GM12864 (cell line): Measurements from ENCODE around the gene CD109.
"Not testable (repeated sequence)": the region's sequence is repeated elsewhere in the genome, so short reads cannot be mapped to it uniquely, and the experiment has no call there.

Experiments used
- DNase-seq: peaks from one replicate; pipeline ENCODE4 v3.0.0-alpha.2; 2011; ENCODE audit warnings: low read depth
- H3K4me3 ChIP-seq: 2 replicates; pipeline ENCODE4 v1.5.1; 2011; ENCODE audit warnings: mild to moderate bottlenecking, low read depth, low read length, control low read depth
- TF ChIP-seq, protein P1 (sequence below): IDR thresholded peaks from 2 replicates; pipeline ENCODE4 v1.5.1; 2011; ENCODE audit warnings: low read depth, mild to moderate bottlenecking, moderate library complexity, low read length, control low read depth, inconsistent platforms; ENCODE audit errors: missing control alignments

Gene CD109

DNA sequence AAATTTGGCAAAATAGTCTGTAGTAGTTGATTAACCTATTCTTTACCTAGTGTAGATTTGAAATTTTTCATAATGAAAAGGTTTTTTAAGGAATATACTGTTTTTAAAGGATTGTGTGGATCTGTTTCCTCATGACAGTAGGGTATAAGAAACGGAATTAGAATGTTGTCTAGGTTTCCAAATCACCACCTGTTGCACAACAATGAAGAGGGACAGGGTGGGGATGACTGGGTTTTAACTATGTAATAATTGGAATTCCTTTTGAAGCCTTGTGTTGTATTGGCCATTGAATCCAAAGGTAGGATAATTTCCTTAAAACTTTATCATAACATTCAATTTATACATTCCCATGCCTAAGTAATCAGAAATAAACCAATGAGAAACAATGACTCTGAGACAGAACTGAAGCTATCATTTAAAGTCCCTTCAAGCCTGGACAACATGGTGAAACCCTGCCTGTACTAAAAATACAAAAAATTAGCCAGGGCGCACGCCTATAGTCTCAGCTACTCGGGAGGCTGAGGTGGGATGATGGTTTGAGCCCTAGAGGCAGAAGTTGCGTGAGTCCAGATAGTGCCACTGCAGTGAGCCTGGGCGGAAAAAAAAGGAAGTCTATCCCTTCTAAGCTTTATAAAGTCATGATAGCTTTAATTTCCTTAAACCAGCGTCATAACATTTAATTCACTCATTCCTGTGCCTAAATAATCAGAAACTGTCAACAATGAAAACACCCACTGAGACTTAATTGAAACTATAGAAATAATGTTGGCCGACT is 23.9 kb upstream of the CD109 start:
- TF ChIP-seq, protein P1, sequence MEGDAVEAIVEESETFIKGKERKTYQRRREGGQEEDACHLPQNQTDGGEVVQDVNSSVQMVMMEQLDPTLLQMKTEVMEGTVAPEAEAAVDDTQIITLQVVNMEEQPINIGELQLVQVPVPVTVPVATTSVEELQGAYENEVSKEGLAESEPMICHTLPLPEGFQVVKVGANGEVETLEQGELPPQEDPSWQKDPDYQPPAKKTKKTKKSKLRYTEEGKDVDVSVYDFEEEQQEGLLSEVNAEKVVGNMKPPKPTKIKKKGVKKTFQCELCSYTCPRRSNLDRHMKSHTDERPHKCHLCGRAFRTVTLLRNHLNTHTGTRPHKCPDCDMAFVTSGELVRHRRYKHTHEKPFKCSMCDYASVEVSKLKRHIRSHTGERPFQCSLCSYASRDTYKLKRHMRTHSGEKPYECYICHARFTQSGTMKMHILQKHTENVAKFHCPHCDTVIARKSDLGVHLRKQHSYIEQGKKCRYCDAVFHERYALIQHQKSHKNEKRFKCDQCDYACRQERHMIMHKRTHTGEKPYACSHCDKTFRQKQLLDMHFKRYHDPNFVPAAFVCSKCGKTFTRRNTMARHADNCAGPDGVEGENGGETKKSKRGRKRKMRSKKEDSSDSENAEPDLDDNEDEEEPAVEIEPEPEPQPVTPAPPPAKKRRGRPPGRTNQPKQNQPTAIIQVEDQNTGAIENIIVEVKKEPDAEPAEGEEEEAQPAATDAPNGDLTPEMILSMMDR: no peak
- H3K4me3 ChIP-seq: no peak overlapping the region
- no peak for DNase-seq

DNA sequence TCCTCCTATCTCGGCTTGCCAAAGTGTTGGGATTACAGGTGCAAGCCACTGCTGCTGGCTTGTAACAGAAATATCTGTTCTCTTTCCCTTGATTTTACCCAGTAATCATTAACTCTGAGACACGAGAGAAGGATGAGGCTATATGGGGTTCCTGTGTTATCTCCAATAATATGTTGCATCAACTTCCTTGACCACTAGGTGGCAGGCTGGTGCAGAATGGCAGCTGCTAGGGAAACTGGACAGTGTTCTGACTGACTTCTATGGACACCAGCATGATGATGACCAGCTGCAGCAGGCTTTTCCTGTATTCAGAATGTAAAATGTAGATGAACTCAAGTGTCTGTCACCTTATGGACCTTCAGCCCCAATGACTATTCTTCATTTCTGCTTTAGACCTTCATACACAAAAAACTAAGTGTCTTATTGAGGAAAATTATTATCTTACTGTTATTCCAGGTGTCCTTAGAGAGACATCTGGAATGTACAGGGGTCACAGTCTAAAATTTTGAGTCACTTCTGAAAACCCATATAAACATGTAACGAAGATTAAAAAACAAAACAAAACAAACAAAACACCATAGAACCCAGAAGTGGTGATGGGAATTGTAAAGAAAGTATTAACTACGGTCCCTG is 20.4 kb upstream of the CD109 start:
- peak; percentile 29 for DNase-seq
- H3K4me3 ChIP-seq: no peak overlapping the region
- TF ChIP-seq, protein P1: peak; percentile 90

DNA sequence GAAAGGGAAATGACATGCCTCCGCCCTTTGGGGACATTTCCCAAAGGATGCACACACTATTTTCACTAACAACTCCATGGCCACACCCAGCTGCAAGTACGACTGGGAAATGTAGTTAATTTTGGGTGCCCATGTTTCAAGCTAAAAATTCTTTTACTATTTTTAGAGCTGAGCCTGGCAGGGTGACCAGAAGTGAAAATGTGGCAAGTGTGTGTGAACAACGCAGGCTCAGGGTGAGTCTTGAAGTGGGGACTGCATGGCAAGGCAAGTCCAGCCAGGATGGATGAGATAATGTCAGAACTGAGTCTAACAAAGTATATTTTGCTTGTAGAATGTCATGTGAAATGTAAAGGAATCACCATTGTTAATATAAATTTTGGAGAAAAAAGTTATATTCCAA is 17.0 kb upstream of the CD109 start:
- TF ChIP-seq, protein P1: no peak
- DNase-seq: no peak
- H3K4me3 ChIP-seq: no peak overlapping the region

DNA sequence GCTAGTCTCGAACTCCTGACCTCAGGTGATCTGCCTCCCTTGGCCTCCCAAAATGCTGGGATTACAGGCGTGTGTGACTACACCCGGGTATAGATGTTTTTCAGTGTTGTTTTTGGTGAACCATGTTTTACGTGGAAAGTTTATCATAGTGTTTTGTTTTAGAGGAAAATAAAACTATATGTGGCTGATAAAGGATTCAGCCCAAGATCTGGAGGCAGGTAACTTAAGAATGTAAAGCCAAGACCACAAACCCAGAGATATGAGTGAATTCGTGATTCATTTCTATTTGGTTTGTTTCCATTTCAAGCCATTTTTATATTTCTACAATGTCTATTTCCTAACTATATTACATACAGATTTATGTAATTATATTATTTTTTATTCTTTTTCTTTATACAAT is 16.2 kb upstream of the CD109 start:
- DNase-seq: not testable (repeated sequence)

DNA sequence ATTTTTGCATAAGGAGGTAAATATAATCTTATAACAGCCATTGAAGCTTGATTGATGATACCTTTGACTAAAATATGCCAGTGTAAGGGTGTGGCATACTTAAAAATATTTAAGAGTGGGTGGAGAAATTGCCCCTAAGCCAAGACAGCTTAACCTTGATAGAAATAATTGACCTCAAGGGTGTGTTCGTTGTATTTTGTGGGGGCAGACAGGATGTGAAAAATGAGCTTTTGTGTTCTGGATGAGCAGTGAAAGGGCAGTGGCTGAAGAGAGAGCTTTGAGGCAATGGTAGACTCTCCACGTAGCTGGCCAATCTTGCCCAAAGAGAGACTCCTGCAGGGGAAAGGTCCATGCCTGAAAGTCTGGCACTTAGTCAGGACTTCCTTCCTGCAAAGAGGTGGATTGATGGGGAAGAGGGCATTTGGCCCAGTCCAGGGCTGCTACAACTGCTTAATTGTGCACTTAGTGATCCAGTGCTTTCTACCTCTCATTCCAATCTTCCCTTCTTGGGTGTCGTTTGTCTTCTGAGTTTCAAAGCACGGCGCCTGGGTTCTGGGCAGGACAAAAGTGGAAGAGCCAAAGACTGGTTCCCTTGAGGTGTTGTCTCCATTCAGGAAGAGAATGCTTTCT is 15.6 kb upstream of the CD109 start:
- H3K4me3 ChIP-seq: no peak overlapping the region
- TF ChIP-seq, protein P1: no peak
- DNase-seq: no peak

More for the DNA sequence above, 16.2 kb upstream of the CD109 start:
- not testable (repeated sequence) for H3K4me3 ChIP-seq

DNA sequence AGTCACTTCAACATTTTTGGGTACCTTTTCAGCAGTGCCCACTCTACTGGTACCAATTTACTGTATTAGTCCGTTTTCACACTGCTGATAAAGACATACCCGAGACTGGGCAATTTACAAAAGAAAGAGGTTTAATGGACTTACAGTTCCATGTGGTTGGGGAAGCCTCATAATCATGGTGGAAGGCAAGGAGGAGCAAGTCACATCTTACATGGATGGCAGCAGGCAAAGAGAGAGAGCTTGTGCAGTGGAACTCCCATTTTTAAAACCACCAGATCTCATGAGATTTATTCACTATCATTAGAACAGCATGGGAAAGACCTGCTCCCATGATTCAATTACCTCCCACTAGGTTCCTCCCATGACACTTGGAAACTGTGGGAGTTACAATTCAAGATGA is 12.4 kb upstream of the CD109 start:
- DNase-seq, H3K4me3 ChIP-seq: not testable (repeated sequence)

DNA sequence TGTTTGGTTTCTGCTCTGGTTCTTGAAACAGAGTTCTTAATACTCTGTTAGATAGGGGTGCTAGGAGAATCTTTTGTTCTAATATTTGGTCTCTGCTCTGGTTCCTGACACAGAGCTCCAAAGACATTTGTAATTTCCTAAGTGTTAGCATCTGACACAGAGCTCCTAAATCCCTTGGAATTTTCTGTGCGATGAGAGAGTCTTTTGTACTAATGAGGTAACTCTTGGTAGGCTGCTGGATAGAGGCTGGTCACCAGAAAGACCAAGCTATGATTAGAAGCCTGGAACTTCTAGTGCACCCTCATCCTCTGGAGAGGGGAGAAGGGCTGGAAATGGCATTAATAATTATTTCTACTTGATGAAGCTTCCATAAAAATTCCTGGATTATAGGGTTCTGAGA is 7.7 kb upstream of the CD109 start:
- TF ChIP-seq, protein P1: no peak
- no peak overlapping the region for H3K4me3 ChIP-seq
- no peak for DNase-seq
